Measurements from ENCODE around the gene PAWR.

DNA sequence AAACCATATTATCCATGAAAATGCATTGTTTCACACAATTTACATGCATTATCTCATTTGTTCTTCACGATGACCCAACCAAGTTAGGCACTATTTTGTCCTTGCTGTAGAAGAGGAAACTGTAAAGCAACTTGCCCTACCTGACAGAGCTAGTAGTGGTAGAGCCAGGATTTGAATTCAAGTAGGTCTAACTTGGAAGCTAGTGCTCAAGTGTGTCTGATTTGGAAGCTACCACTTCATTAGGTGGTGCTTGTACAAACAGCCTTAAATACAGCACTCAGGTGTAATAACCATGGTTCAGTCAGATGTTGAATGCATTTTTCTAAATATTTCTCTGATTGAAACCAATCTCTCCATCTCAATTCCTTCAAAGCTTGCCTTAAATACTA, 123.6 kb downstream of the PAWR start:
- TF ChIP-seq, protein P1, sequence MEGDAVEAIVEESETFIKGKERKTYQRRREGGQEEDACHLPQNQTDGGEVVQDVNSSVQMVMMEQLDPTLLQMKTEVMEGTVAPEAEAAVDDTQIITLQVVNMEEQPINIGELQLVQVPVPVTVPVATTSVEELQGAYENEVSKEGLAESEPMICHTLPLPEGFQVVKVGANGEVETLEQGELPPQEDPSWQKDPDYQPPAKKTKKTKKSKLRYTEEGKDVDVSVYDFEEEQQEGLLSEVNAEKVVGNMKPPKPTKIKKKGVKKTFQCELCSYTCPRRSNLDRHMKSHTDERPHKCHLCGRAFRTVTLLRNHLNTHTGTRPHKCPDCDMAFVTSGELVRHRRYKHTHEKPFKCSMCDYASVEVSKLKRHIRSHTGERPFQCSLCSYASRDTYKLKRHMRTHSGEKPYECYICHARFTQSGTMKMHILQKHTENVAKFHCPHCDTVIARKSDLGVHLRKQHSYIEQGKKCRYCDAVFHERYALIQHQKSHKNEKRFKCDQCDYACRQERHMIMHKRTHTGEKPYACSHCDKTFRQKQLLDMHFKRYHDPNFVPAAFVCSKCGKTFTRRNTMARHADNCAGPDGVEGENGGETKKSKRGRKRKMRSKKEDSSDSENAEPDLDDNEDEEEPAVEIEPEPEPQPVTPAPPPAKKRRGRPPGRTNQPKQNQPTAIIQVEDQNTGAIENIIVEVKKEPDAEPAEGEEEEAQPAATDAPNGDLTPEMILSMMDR (IDR thresholded peaks at IDR 0.05) = no peak
- TF ChIP-seq POLR2AphosphoS5 (IDR thresholded peaks at IDR 0.05) (no peak), EP300 (IDR thresholded peaks at IDR 0.05) (no peak)
